Bronchial epithelial cell (primary cell): ENCODE data around the gene PHACTR4. TPM values are rescaled to one million over a fixed set of nuclear protein-coding genes. Genes with fewer than 3 reads are reported as not detected.
"Not testable (repeated sequence)": the region's sequence is repeated elsewhere in the genome, so short reads cannot be mapped to it uniquely, and the experiment has no call there.

Experiments used
- DNase-seq: peaks from one replicate; pipeline ENCODE4 v3.0.0-alpha.2; 2010; ENCODE audit warnings: low read depth
- FAIRE-seq: peaks from 2 replicates; lab custom pipeline; 2011; peaks lifted over from hg19 to GRCh38; lab: Jason Lieb, UNC
- H3K27me3 ChIP-seq: 2 replicates; pipeline ENCODE4 v1.5.1; 2011; ENCODE audit warnings: low read length; ENCODE audit not compliant: control insufficient read depth, insufficient read depth
- H3K36me3 ChIP-seq: 2 replicates; pipeline ENCODE4 v1.5.1; 2011; ENCODE audit warnings: low read length; ENCODE audit not compliant: control insufficient read depth, insufficient read depth
- H3K4me3 ChIP-seq: 2 replicates; pipeline ENCODE4 v1.5.1; 2011; ENCODE audit warnings: mild to moderate bottlenecking, low read depth, low read length, control low read depth
- total RNA-seq: library from RNA; depleted of rRNA; stranded (reverse); fragments of >200 nt; gene quantifications from 2 replicates; pipeline ENCODE4 v1.2.1, GENCODE V29; 2014
- TF ChIP-seq, protein P1 (sequence below): IDR thresholded peaks from 2 replicates; pipeline ENCODE4 v1.5.1; 2011; ENCODE audit warnings: mild to moderate bottlenecking, moderate library complexity, low read length, control low read depth, inconsistent platforms; ENCODE audit not compliant: insufficient read depth, severe bottlenecking

PHACTR4 gene
- total RNA-seq, 1 donor from 2014 or later: 3.2 TPM

DNA sequence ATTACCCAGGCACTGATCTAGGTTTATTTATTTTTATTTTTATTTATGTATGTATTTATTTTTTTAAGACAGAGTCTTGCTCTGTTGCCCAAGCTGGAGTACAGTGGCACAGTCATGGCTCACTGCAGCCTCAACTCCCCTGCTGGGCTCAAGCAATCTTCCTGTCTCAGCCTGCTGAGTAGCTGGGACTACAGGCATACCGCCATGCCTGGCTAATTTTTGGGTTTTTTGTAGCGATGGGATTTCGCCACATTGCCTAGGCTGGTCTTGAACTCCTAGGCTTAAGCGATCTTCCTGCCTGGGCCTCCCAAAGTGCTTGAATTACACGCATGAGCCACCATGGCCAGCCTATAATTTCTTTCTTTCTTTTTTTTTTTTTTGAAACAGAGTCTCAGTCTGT lies 9.4 kb downstream of the PHACTR4 start:
- DNase-seq: no peak
- H3K36me3 ChIP-seq: no peaks in the 10 kb centered on the region
- no peak for FAIRE-seq
- H3K4me3 ChIP-seq: no peak overlapping the region
- TF ChIP-seq, protein P1, sequence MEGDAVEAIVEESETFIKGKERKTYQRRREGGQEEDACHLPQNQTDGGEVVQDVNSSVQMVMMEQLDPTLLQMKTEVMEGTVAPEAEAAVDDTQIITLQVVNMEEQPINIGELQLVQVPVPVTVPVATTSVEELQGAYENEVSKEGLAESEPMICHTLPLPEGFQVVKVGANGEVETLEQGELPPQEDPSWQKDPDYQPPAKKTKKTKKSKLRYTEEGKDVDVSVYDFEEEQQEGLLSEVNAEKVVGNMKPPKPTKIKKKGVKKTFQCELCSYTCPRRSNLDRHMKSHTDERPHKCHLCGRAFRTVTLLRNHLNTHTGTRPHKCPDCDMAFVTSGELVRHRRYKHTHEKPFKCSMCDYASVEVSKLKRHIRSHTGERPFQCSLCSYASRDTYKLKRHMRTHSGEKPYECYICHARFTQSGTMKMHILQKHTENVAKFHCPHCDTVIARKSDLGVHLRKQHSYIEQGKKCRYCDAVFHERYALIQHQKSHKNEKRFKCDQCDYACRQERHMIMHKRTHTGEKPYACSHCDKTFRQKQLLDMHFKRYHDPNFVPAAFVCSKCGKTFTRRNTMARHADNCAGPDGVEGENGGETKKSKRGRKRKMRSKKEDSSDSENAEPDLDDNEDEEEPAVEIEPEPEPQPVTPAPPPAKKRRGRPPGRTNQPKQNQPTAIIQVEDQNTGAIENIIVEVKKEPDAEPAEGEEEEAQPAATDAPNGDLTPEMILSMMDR: no peak
- H3K27me3 ChIP-seq: no peaks in the 10 kb centered on the region

DNA sequence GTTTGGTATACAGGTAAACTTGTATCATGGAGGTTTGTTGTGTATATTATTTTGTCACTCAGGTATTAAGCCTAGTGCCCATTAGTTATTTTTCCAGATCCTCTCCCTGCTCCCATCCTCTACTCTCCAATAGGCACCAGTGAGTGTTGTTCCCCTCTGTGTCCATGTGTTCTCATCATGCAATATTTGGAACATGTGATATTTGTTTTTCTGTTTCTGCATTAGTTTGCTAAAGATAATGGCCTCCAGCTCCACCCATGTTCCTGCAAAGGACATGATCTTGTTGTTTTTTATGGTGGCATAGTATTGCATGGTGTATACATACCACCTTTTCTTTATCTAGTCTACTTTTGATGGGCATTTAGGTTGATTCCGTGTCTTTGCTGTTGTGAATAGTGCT lies 10.9 kb downstream of the PHACTR4 start:
- TF ChIP-seq, protein P1: no peak
- no peaks in the 10 kb centered on the region for H3K36me3 ChIP-seq
- H3K27me3 ChIP-seq: no peaks in the 10 kb centered on the region
- FAIRE-seq (no peak), DNase-seq (no peak)
- H3K4me3 ChIP-seq: no peak overlapping the region

DNA sequence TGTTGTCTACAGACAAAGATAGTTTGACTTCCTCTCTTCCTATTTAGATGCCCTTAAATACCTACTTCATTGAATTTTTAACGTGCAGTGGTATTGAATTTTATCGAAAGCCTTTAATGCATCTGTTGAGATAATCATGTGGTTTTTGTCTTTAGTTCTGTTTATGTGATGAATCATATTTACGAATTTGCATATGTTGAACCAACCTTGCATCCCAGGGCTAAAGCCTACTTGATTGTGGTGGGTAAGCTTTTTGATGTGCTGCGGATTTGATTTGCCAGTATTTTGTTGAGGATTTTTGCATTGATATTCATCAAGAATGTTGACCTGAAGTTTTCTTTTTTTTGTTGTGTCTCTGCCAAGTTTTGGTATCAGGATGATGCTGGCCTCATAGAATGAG lies 14.2 kb downstream of the PHACTR4 start:
- not testable (repeated sequence) for FAIRE-seq, H3K4me3 ChIP-seq, DNase-seq, H3K27me3 ChIP-seq, H3K36me3 ChIP-seq

DNA sequence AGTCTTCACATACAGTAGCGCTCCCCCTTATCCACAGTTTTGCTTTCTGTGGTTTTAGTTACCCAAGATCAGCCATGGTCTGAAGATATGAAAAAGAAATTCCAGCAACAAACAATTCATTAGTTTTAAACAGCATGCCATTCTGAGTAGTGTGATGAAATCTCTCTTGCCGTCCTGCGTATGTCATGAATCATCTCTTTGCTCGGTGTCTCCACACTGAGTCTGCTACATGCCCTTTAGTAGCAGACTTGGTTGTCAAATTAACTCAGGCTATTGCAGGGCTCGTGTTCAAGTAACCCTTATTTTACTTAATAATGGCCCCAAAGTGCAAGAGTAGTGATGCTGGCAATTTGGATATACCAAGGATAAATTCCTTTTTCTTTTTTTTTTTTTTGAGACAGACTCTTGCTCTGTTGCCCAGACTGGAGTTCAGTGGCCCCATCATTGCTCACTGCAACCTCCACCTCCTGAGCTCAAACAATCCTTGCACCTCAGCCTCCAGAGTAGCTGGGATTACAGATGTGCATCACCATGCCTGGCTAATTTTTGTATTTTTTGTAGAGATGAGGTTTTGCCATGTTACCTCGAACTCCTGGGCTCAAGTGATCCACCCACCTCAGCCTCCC lies 22.6 kb downstream of the PHACTR4 start:
- Histone ChIP-seq H3K4me3 (no peak overlapping the region), H3K27me3 (no peaks in the 10 kb centered on the region), H3K36me3 (no peaks in the 10 kb centered on the region)
- TF ChIP-seq, protein P1: no peak
- DNase-seq (peak; percentile 84), FAIRE-seq (peak; percentile 18)

DNA sequence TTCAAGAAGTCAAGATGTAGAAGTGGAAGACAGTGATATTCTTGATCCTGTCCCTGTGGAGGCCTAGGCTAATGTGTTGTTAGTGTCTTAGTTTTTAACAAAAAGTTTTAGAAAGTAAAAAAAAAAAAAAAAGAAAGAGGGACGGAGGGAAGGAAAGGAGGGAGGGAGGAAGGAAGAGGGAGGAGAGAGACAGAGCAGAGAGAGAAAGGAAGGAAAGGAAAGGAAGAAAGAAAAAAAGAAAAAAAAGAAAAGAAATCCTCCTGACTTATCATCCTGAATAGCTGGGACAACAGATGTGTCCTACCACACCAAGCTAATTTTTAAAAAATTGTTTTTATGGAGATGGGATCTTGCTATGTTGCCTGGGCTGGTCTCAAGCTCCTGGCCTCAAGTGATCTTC lies 24.6 kb downstream of the PHACTR4 start:
- no peak overlapping the region for H3K4me3 ChIP-seq
- H3K36me3 ChIP-seq: no peaks in the 10 kb centered on the region
- H3K27me3 ChIP-seq: no peaks in the 10 kb centered on the region
- FAIRE-seq (no peak), DNase-seq (no peak)
- TF ChIP-seq, protein P1: no peak

DNA sequence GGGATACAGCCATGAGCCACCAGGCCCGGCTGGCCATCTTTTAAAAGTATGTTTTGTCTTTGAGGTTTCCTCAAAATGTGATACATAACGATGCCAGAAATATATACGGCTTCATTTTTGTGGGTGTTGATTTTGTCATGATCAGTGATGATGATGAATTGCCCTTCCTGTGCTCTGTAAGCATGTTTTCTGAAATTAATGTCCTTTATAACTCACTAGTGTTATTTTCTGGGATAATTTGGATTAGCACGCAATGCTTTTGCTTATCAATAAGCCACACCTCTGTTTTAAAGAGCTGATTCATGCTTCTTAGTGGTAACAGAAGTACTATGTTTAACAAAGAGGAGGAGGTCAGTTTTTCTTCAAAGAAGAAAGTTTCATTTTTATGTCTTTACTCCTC lies 25.6 kb downstream of the PHACTR4 start:
- peak; percentile 33 for DNase-seq
- TF ChIP-seq, protein P1: no peak
- no peaks in the 10 kb centered on the region for H3K27me3 ChIP-seq
- no peak for FAIRE-seq
- no peaks in the 10 kb centered on the region for H3K36me3 ChIP-seq
- no peak overlapping the region for H3K4me3 ChIP-seq
